GM12872 (cell line): Measurements from ENCODE around the gene TAGAP.

Source experiments
- TF ChIP-seq, protein P1 (sequence below): IDR thresholded peaks from 3 replicates; pipeline ENCODE4 v1.5.1; 2011; ENCODE audit warnings: low read depth, mild to moderate bottlenecking, low read length, moderate library complexity; ENCODE audit not compliant: insufficient read depth

TAGAP gene

DNA sequence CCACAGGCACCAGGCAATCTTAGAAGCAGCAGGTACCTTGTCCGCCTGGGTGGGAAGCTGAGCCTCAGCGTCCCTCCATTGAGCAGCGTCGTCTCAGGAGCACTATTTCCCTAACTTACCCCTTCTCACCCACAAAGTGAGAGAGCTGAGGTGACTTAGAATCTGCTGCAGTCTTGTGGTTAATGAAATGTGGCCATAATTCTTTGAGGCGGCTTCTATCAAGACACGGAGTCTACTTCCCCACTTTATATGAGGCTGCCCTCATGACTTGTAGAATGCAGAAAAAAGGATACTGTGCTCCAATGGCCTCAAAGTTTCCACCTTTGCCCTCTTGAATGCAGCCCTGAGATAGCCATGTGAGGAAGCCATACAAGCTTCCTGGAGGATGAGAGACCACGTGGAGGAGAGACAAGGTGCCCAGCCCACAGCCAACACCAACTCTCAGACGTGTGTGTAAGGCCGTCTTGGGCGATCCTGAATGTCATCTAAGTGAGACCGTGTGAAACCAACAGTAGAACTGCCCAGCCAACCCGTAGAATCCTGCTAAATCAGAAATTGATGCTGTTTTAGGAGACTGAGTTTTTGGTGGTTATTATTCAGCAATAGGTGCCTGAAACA is 9.1 kb upstream of the TAGAP start:
- TF ChIP-seq, protein P1, sequence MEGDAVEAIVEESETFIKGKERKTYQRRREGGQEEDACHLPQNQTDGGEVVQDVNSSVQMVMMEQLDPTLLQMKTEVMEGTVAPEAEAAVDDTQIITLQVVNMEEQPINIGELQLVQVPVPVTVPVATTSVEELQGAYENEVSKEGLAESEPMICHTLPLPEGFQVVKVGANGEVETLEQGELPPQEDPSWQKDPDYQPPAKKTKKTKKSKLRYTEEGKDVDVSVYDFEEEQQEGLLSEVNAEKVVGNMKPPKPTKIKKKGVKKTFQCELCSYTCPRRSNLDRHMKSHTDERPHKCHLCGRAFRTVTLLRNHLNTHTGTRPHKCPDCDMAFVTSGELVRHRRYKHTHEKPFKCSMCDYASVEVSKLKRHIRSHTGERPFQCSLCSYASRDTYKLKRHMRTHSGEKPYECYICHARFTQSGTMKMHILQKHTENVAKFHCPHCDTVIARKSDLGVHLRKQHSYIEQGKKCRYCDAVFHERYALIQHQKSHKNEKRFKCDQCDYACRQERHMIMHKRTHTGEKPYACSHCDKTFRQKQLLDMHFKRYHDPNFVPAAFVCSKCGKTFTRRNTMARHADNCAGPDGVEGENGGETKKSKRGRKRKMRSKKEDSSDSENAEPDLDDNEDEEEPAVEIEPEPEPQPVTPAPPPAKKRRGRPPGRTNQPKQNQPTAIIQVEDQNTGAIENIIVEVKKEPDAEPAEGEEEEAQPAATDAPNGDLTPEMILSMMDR: no peak

DNA sequence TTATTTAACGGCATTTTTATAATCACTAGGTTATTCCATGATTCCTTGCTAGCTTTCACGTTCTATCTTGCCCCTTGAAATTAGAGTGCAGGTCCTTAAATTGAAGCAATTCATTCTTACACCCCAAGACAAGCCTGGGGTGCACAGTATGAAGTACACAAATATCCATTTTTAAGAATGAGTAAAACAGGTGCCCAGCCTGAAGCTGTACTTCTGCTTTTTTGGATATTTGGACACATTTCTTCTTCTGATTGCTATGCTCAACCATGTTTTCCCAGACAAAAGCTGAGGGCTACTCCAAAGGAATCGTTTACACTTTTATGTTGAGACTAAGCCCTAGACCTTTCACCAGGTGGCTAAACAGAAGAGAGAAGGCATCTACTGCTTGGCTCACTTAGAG is 7.9 kb upstream of the TAGAP start:
- TF ChIP-seq, protein P1: no peak

DNA sequence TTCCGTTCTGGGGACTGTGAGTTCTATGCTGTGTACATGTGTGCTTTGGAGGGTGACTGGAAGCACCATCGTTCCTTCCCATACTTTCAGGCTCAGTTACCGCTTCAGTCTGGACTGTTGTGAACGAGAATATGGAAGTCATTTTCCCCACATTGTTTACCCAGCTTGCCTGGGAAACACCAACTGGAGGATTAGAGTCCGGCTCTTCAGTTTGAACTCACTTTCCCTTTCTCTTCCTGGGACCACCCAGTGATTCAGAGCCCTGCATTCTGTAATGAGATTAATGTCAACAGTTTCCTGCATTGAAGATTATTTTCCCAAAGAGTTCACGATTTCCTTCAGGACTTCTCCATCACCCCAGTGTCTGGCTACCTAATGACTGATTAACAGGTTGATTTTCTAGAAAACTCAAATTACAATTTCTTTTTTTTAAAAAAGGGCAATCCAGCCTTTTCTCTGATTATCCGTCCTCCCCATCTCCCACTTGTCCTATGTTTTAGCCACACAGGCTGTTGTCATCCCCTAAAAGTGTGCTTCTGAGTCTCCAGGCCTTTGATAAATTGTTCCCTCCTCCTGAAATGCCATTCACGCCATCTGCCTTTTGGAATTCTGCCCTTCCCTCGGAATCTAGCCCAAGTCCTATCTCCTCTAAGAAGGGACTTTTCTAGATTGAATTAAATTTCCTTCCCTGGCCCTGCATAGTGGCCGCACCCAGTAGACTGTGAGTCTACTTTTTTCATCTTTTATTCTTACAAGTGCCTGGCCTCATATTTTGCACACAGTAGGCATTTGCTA is 3.3 kb upstream of the TAGAP start:
- TF ChIP-seq, protein P1: no peak

DNA sequence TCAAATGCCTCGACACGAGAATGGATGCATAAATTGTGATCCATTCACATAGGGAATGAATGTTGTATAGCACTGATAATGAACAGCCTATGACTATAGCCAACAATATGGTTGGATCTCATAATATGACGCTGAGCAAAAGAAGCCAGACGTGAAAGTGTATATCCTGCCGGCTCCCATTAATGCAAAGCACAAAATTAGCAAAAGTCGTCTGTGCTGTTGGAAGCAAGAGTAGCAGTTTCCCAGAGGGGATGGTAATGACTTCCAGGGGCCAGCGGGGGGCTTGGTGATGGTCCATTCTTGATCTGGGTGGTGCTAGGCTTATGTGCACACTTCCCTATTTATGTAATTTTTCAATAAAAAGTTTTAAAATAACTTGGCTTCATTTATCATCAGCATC is 1.0 kb upstream of the TAGAP start:
- TF ChIP-seq, protein P1: peak; percentile 21; the same call in 1 of the 3 replicates

DNA sequence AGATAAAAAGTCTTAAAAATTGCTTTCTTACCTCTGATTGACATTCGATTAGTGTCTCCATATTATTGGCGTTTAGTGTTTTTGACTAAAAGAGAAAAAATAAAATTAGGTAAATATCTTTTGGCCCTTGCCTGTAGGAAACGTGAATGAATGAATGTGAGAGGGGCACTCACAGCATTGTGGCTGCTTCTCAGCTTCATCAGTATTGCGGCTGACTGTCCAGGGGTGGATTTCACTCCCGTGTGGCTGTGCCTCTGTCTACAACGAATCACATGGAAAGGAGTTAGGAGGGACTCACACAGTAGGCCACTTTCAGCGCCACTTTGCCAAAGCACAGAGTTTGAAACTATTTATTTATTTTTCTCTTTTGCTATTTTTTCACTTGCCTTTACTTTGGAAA is 844 bp downstream of the TAGAP start:
- TF ChIP-seq, protein P1: no peak

DNA sequence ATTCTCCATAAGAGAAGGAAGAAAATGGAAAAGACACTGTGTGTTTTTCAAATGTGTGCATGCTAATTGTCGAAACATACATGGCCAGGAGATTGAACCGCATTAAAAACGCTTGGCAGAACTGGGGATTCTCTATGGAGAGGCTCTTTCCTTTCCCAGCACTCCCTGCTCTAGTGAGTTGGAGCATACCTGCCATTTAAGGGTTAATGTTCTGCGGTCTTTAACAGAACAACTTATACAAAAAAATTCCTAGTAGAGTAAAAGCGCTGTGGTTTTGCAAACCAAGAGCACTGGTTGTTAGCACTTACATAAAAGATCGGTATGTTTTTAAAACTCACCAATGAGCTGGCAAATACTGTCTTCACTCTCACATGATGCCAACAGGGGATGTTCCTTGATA is 1.5 kb downstream of the TAGAP start:
- TF ChIP-seq, protein P1: no peak

DNA sequence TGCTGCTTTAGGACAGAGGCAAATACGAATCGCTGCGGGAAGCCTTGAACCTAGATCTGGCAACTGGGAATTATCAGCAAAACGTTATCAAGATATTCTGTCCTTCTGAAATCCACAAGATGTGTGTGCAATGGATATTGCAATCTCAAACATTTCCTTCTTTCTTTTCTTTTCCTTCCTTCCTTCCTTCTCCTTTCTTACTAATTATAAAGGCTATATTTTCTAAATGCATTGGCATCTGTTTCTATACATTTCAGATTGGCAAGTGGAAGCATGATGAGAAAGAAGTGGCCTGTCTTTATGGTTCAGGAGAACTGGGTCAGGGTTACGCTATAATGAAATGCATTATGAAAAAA is 2.0 kb downstream of the TAGAP start:
- TF ChIP-seq, protein P1: no peak
